Neural progenitor cell (in vitro differentiated cells): Measurements from ENCODE around the gene MUC21. TPM values are rescaled to one million over a fixed set of nuclear protein-coding genes. Genes with fewer than 3 reads are reported as not detected.
A peak's percentile ranks its signal among the peaks of the same experiment; 100 is the strongest.

Experiments
- DNase-seq: peaks from one replicate; pipeline ENCODE4 v3.0.0-alpha.2; 2016; ENCODE audit warnings: low spot score
- H2AFZ ChIP-seq: fragments of 200-600 bp; sonication (generic); replicated peaks from 2 replicates; pipeline ENCODE4 v1.6.1; 2016; ENCODE audit warnings: antibody characterized with exemption
- H3F3A ChIP-seq: fragments of 200-600 bp; sonication (generic); 2 replicates; pipeline ENCODE4 v1.6.1; 2016; ENCODE audit warnings: antibody characterized with exemption, low read depth
- H3K27ac ChIP-seq: fragments of 200-600 bp; sonication (generic); 2 replicates; pipeline ENCODE4 v1.5.1; 2016; ENCODE audit warnings: mild to moderate bottlenecking
- H3K27me3 ChIP-seq: fragments of 200-600 bp; sonication (generic); 2 replicates; pipeline ENCODE4 v1.6.1; 2016; ENCODE audit warnings: mild to moderate bottlenecking, moderate library complexity
- H3K36me3 ChIP-seq: fragments of 200-600 bp; sonication (generic); 2 replicates; pipeline ENCODE4 v1.5.1; 2016
- H3K4me1 ChIP-seq: fragments of 200-600 bp; sonication (generic); 2 replicates; pipeline ENCODE4 v1.6.1; 2016; ENCODE audit warnings: mixed run types
- H3K4me2 ChIP-seq: fragments of 200-600 bp; sonication (generic); 2 replicates; pipeline ENCODE4 v1.6.1; 2016
- H3K4me3 ChIP-seq: fragments of 200-600 bp; sonication (generic); 2 replicates; pipeline ENCODE4 v1.5.1; 2016
- H3K79me2 ChIP-seq: fragments of 200-600 bp; sonication (generic); 2 replicates; pipeline ENCODE4 v1.6.1; 2016; ENCODE audit warnings: low read depth
- H3K9ac ChIP-seq: fragments of 200-600 bp; sonication (generic); 2 replicates; pipeline ENCODE4 v1.6.1; 2016
- H3K9me3 ChIP-seq: fragments of 200-600 bp; sonication (generic); 2 replicates; pipeline ENCODE4 v1.5.1; 2016; ENCODE audit warnings: low read depth
- H4K20me1 ChIP-seq: fragments of 200-600 bp; sonication (generic); 2 replicates; pipeline ENCODE4 v1.6.1; 2016; ENCODE audit warnings: low read depth
- H3K27ac Mint-ChIP-seq: 3 replicates; pipeline ENCODE4 v1.8.0; 2021; ENCODE audit warnings: mixed read lengths
- H3K27me3 Mint-ChIP-seq: 2 replicates; pipeline ENCODE4 v1.8.0; 2022; ENCODE audit warnings: low read depth, mild to moderate bottlenecking, inconsistent platforms, moderate library complexity, mixed read lengths; ENCODE audit not compliant: insufficient read depth
- H3K36me3 Mint-ChIP-seq: 3 replicates; pipeline ENCODE4 v1.8.0; 2021; ENCODE audit warnings: mixed read lengths
- H3K4me1 Mint-ChIP-seq: 3 replicates; pipeline ENCODE4 v1.8.0; 2021; ENCODE audit warnings: mixed read lengths
- H3K4me3 Mint-ChIP-seq: 3 replicates; pipeline ENCODE4 v1.8.0; 2021; ENCODE audit warnings: mild to moderate bottlenecking, moderate library complexity, mixed read lengths
- H3K9me3 Mint-ChIP-seq: 3 replicates; pipeline ENCODE4 v1.8.0; 2020; ENCODE audit warnings: mixed read lengths
- EZH2 ChIP-seq: fragments of 200-600 bp; sonication (generic); IDR thresholded peaks from 2 replicates; pipeline ENCODE4 v1.6.1; 2017; ENCODE audit warnings: antibody characterized with exemption, mild to moderate bottlenecking, moderate library complexity
- EZH2phosphoT487 ChIP-seq: fragments of 200-600 bp; sonication (generic); IDR thresholded peaks from 2 replicates; pipeline ENCODE4 v1.6.1; 2017; ENCODE audit warnings: antibody characterized with exemption
- total RNA-seq: library from RNA; depleted of rRNA; stranded (reverse); fragments of >200 nt; gene quantifications from 2 replicates; pipeline ENCODE4 v1.2.3, GENCODE V29; 2015; ENCODE audit warnings: low replicate concordance
- TF ChIP-seq, protein P1 (sequence below): fragments of 200-600 bp; sonication (generic); IDR thresholded peaks from 2 replicates; pipeline ENCODE4 v1.5.1; 2017; ENCODE audit warnings: antibody characterized with exemption, mild to moderate bottlenecking

MUC21 gene
- total RNA-seq, 1 donor from 2014 or later = not detected

DNA sequence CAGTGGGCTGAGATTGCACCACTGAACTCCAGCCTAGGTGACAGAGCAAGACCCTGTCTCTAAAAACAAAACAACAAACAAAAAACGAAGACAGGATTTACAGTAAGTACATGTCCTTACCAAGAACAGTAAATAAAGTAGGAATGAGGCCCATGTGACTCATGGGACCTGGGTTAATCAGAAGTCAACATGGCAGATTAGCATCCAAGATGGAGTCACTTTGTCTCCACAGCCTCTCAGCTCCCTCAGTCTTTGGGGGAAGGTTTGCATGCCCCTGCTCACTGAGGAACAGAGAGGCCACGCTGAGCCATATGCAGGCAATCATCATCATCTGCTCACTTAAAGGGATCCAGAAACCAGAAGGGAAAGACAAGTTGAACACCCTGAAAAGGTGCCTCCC is 19.0 kb downstream of the MUC21 start:
- Histone ChIP-seq H3K36me3 (no peaks in the 10 kb centered on the region), H2AFZ (no peak overlapping the region)
- no peak overlapping the region for H3K27ac Mint-ChIP-seq

DNA sequence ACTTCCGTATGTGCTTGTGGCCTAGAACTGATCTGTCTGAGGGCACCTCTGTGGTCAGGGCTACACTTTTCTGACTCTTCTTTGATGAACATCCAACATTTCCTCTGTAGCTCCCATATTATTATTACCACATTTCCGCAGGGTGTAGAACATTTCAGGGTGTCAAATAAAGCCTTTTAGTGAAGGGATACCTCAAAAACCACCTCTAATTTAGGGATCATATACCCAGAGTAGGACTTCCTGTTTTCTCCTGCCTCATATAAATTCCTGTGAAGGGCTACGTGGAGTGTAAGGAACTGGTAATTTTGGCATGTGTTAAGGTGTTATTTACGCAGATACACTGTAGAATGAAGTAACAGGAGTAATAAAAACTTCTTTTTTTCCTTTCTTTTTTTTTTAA is 21.3 kb downstream of the MUC21 start:
- Histone ChIP-seq H3K9ac (no peak overlapping the region), H3K4me1 (no peaks in the 10 kb centered on the region), H3K79me2 (no peaks in the 10 kb centered on the region), H2AFZ (peak overlapping the region; percentile 50), H3F3A (no peaks in the 10 kb centered on the region), H3K9me3 (no peaks in the 10 kb centered on the region), H3K27ac (no peak overlapping the region), H3K27me3 (no peaks in the 10 kb centered on the region), H4K20me1 (no peaks in the 10 kb centered on the region), H3K36me3 (no peaks in the 10 kb centered on the region), H3K4me2 (no peak overlapping the region), H3K4me3 (no peak overlapping the region)
- H3K4me1 Mint-ChIP-seq = no peaks in the 10 kb centered on the region
- DNase-seq = no peak
- TF ChIP-seq EZH2phosphoT487 (no peak), EZH2 (no peak)
- TF ChIP-seq, protein P1, sequence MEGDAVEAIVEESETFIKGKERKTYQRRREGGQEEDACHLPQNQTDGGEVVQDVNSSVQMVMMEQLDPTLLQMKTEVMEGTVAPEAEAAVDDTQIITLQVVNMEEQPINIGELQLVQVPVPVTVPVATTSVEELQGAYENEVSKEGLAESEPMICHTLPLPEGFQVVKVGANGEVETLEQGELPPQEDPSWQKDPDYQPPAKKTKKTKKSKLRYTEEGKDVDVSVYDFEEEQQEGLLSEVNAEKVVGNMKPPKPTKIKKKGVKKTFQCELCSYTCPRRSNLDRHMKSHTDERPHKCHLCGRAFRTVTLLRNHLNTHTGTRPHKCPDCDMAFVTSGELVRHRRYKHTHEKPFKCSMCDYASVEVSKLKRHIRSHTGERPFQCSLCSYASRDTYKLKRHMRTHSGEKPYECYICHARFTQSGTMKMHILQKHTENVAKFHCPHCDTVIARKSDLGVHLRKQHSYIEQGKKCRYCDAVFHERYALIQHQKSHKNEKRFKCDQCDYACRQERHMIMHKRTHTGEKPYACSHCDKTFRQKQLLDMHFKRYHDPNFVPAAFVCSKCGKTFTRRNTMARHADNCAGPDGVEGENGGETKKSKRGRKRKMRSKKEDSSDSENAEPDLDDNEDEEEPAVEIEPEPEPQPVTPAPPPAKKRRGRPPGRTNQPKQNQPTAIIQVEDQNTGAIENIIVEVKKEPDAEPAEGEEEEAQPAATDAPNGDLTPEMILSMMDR = no peak
- no peaks in the 10 kb centered on the region for H3K27me3 Mint-ChIP-seq
- peak overlapping the region; percentile 26 for H3K27ac Mint-ChIP-seq
- H3K9me3 Mint-ChIP-seq = peaks cover 6% of the 10 kb centered on the region
- peaks cover 1% of the 10 kb centered on the region for H3K36me3 Mint-ChIP-seq
- H3K4me3 Mint-ChIP-seq = no peak overlapping the region

More for the DNA sequence above, 19.0 kb downstream of the MUC21 start:
- Histone ChIP-seq H3K79me2 (no peaks in the 10 kb centered on the region), H3K4me2 (no peak overlapping the region), H3F3A (no peaks in the 10 kb centered on the region), H3K27ac (no peak overlapping the region), H3K4me1 (no peaks in the 10 kb centered on the region), H3K27me3 (no peaks in the 10 kb centered on the region), H3K4me3 (no peak overlapping the region), H3K9ac (no peak overlapping the region), H3K9me3 (no peaks in the 10 kb centered on the region), H4K20me1 (no peaks in the 10 kb centered on the region)
- H3K9me3 Mint-ChIP-seq = peaks cover 7% of the 10 kb centered on the region
- TF ChIP-seq, protein P1 = no peak
- TF ChIP-seq EZH2 (no peak), EZH2phosphoT487 (no peak)
- no peak overlapping the region for H3K4me3 Mint-ChIP-seq
- H3K4me1 Mint-ChIP-seq = no peaks in the 10 kb centered on the region
- peaks cover 4% of the 10 kb centered on the region for H3K27me3 Mint-ChIP-seq
- H3K36me3 Mint-ChIP-seq = peaks cover 1% of the 10 kb centered on the region
- no peak for DNase-seq

DNA sequence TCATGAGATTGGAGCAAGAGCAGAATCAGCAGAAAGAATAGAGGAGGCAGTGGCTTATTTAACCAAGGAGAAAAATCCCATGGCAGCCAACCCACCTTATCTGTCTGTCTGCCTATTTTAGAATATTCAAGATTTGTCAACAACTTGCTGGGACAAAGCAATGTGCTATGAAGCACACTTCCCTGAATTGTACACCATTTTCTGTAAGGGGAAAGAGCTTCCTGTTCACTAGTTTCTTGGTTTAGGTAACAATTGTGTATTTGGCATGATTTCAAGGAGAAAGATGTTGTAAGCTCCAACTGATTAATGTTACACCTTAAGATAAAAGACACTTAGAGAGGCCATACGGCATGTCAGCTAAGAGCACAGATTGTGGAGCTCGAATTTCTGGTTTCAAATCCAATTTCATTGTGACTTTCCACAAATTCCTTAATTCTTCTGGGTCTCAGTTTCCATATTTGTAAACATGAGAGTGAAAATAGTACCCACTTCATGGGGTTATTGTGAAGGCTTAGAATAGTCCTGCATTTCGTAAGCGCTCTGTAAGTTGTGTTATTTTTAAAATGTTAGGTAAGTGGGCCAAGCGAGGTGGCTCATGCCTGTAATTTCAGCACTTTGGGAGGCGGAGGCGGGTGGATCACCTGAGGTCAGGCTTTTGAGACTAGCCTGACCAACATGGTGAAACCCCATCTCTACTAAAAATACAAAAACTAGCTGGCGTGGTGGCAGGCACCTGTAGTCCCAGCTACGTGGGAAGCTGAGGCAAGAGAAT is 21.9 kb downstream of the MUC21 start:
- H2AFZ ChIP-seq = no peak overlapping the region
- Mint-ChIP-seq H3K36me3 (no peaks in the 10 kb centered on the region), H3K27ac (no peak overlapping the region), H3K4me1 (no peaks in the 10 kb centered on the region), H3K27me3 (no peaks in the 10 kb centered on the region), H3K9me3 (peaks cover 4% of the 10 kb centered on the region), H3K4me3 (no peak overlapping the region)
- no peak overlapping the region for H3K27ac ChIP-seq
- H3K27me3 ChIP-seq = no peaks in the 10 kb centered on the region
- no peak overlapping the region for H3K4me3 ChIP-seq
- TF ChIP-seq, protein P1 = no peak
- TF ChIP-seq EZH2phosphoT487 = no peak
- TF ChIP-seq EZH2 = no peak
- DNase-seq = no peak
- H3K79me2 ChIP-seq = no peaks in the 10 kb centered on the region
- H3K9me3 ChIP-seq = no peaks in the 10 kb centered on the region
- H4K20me1 ChIP-seq = no peaks in the 10 kb centered on the region
- H3K36me3 ChIP-seq = no peaks in the 10 kb centered on the region
- H3K9ac ChIP-seq = no peak overlapping the region
- H3F3A ChIP-seq = no peaks in the 10 kb centered on the region
- H3K4me1 ChIP-seq = no peaks in the 10 kb centered on the region
- no peak overlapping the region for H3K4me2 ChIP-seq
